HepG2 (cell line): ENCODE results near the gene TBC1D10A. TPM values are rescaled to one million over a fixed set of nuclear protein-coding genes. Genes with fewer than 3 reads are reported as not detected.

Source experiments
- ATAC-seq: fragments of 200-7000 bp; cut with Tn5 transposase; 3 replicates; pipeline ENCODE4 v1.9.1; 2020; ENCODE audit warnings: mild to moderate bottlenecking, moderate library complexity
- BruUV-seq: library from RNA; stranded (reverse); fragments of 400-500 nt; replicated peaks from 2 replicates; lab custom pipeline; 2021; lab: Mats Ljungman, UMichigan
- CTCF ChIA-PET: fragments of 300-600 bp; formaldehyde crosslinking; extraction: SDS; loops from one replicate; lab custom pipeline; 2021; ENCODE audit warnings: low total read pairs, inconsistent platforms, low intra/inter-chr PET ratio; lab: Yijun Ruan, JAX
- POLR2A ChIA-PET: fragments of 350-600 bp; sonication (Branson Sonifier 250); formaldehyde crosslinking; loops from one replicate; lab custom pipeline; 2020; ENCODE audit warnings: antibody characterized with exemption, inconsistent platforms; lab: Yijun Ruan, JAX
- DNase-seq: peaks from one replicate; pipeline ENCODE4 v3.0.0-alpha.2; 2015; ENCODE audit warnings: low spot score
- FAIRE-seq: peaks from 3 replicates; lab custom pipeline; 2011; peaks lifted over from hg19 to GRCh38; lab: Jason Lieb, UNC
- H2AFZ ChIP-seq: one replicate; pipeline ENCODE4 v1.6.1; 2011; ENCODE audit warnings: low read length, inconsistent platforms
- H3K27ac ChIP-seq: fragments of 300-600 bp; 3 replicates; pipeline ENCODE4 v1.8.0; 2011; ENCODE audit warnings: mixed run types, mild to moderate bottlenecking, mixed read lengths, low read length, inconsistent platforms; ENCODE audit not compliant: insufficient read depth; ENCODE audit errors: extremely low read length
- H3K27me3 ChIP-seq, 2 experiments: fragments of 200-600 bp in 1 of 2; 2 replicates in 1 of 2; 3 replicates in 1 of 2; pipeline versions ENCODE4 v1.6.0 to v1.8.0; 2011; ENCODE audit warnings: low read length in 2 of 2, mild to moderate bottlenecking in 2 of 2, moderate library complexity in 2 of 2, inconsistent platforms in 1 of 2; ENCODE audit not compliant: insufficient read depth in 2 of 2, control insufficient read depth in 1 of 2
- H3K36me3 ChIP-seq, 2 experiments: fragments of 200-600 bp in 1 of 2; replicated peaks in 1 of 2; 2 replicates in 1 of 2; 3 replicates in 1 of 2; pipeline versions ENCODE4 v1.5.1 to v1.8.0; 2011; ENCODE audit warnings: low read length in 2 of 2, inconsistent platforms in 1 of 2; ENCODE audit not compliant: insufficient read depth in 2 of 2, control insufficient read depth in 1 of 2
- H3K4me1 ChIP-seq: 2 replicates; pipeline ENCODE4 v1.5.1; 2012; ENCODE audit warnings: low read length, inconsistent platforms; ENCODE audit not compliant: insufficient read depth
- H3K4me2 ChIP-seq: 2 replicates; pipeline ENCODE4 v1.6.0; 2011; ENCODE audit warnings: low read depth, low read length, inconsistent platforms
- H3K4me3 ChIP-seq, 3 experiments: fragments of 200-600 bp in 1 of 3; sonication (generic), shearing (Covaris generic) in 1 of 3; replicated peaks in 1 of 3; 2 replicates each; pipeline ENCODE4 v1.5.1; 2011 to 2016; ENCODE audit warnings: low read length in 3 of 3, inconsistent platforms in 2 of 3, low read depth in 2 of 3, mild to moderate bottlenecking in 2 of 3, control low read depth in 1 of 3, mixed read lengths in 1 of 3; ENCODE audit not compliant: insufficient read depth in 1 of 3
- H3K79me2 ChIP-seq: one replicate; pipeline ENCODE4 v1.6.1; 2011; ENCODE audit warnings: low read length, inconsistent platforms; ENCODE audit not compliant: insufficient read depth
- H3K9ac ChIP-seq: 2 replicates; pipeline ENCODE4 v1.6.0; 2011; ENCODE audit warnings: mild to moderate bottlenecking, low read depth, low read length, inconsistent platforms; ENCODE audit not compliant: insufficient read depth
- H3K9me3 ChIP-seq: 2 replicates; pipeline ENCODE4 v1.5.1; 2012; ENCODE audit warnings: mild to moderate bottlenecking, low read length
- H4K20me1 ChIP-seq: 2 replicates; pipeline ENCODE4 v1.6.0; 2011; ENCODE audit warnings: inconsistent platforms, mild to moderate bottlenecking, low read length, moderate library complexity; ENCODE audit not compliant: insufficient read depth
- CBX2 ChIP-seq, 2 experiments: fragments of 200-600 bp in 1 of 2; sonication (generic); formaldehyde crosslinking in 1 of 2; IDR thresholded peaks; 2 replicates each; pipeline versions ENCODE4 v1.7.0 to v1.8.1; 2018 to 2022; ENCODE audit warnings: low read depth in 2 of 2, low read length in 1 of 2, mild to moderate bottlenecking in 1 of 2, missing genetic modification reagents in 1 of 2
- CREB1 ChIP-seq, 2 experiments: fragments of 450-650 bp in 1 of 2; IDR thresholded peaks; 2 replicates each; pipeline ENCODE4 v1.6.1; 2016 to 2017; ENCODE audit warnings: control low read depth in 1 of 2, mild to moderate bottlenecking in 1 of 2, missing compliant biosample characterization in 1 of 2, missing genetic modification characterization in 1 of 2
- PAWR ChIP-seq: sonication (generic); formaldehyde crosslinking; IDR thresholded peaks from 2 replicates; pipeline ENCODE4 v1.4.0; 2020; ENCODE audit warnings: missing genetic modification reagents, mild to moderate bottlenecking, borderline replicate concordance
- PPARG ChIP-seq: conservative IDR thresholded peaks from 2 replicates; pipeline ENCODE4 v1.6.1; 2016; ENCODE audit warnings: missing biosample characterization, missing genetic modification reagents
- RARA ChIP-seq: IDR thresholded peaks from 2 replicates; pipeline ENCODE4 v1.6.1; 2016; ENCODE audit warnings: missing genetic modification reagents, missing compliant biosample characterization
- REPIN1 ChIP-seq: sonication (generic); formaldehyde crosslinking; IDR thresholded peaks from 2 replicates; pipeline ENCODE4 v1.8.0; 2022; ENCODE audit warnings: missing genetic modification reagents, low read depth, mild to moderate bottlenecking, borderline replicate concordance
- ZNF235 ChIP-seq: sonication (generic); formaldehyde crosslinking; IDR thresholded peaks from 2 replicates; pipeline ENCODE4 v1.8.1; 2023; ENCODE audit warnings: mild to moderate bottlenecking, missing genetic modification reagents, borderline replicate concordance
- whole genome bisulfite sequencing: methylation state at CpG from one replicate; pipeline ENCODE4 v1.1.6; 2017; ENCODE audit warnings: low lambda C conversion rate; 5-methylcytosine and 5-hydroxymethylcytosine counted together
- in situ Hi-C: cut with HindIII; loops from 2 replicates; pipeline ENCODE4 v1.10.0; 2017; ENCODE audit warnings: low pct_unique_long_range_greater_than_20kb; ENCODE audit not compliant: extremely low pct_ligation_motif_present
- intact Hi-C: fragments of 100-400 bp; cut with micrococcal nuclease; formaldehyde crosslinking; loops from one replicate; pipeline ENCODE4 v1.10.0; 2022; ENCODE audit not compliant: unreplicated experiment
- polyA plus RNA-seq, 8 experiments: library from polyadenylated mRNA; depleted of rRNA in 3 of 8; stranded (reverse) in 7 of 8; unstranded in 1 of 8; fragments of >200 nt; fragmentation: Illumina TruSeq in 4 of 8; extraction: Trizol in 4 of 8; gene quantifications; 2 replicates each; pipeline versions ENCODE4 v1.2.1 to v1.2.3, GENCODE V29; 2011 to 2016; ENCODE audit warnings: low read depth in 4 of 8, missing spikeins in 1 of 8, mixed read lengths in 1 of 8; ENCODE audit not compliant: insufficient read depth in 1 of 8
- total RNA-seq, 5 experiments: library from RNA; depleted of rRNA; stranded (reverse); fragments of >200 nt; fragmentation: Illumina TruSeq; extraction: Trizol; gene quantifications; 2 replicates each; pipeline ENCODE4 v1.2.3, GENCODE V29; 2016; ENCODE audit warnings: low read depth in 1 of 5
- TF ChIP-seq, protein P1 (sequence below): fragments of 450-650 bp; IDR thresholded peaks from 2 replicates; pipeline ENCODE4 v1.6.1; 2016
- TF ChIP-seq, protein P2 (sequence below): sonication (generic); formaldehyde crosslinking; IDR thresholded peaks from 2 replicates; pipeline ENCODE4 v1.8.0; 2022; ENCODE audit warnings: mild to moderate bottlenecking, missing genetic modification reagents; ENCODE audit not compliant: insufficient replicate concordance

Gene TBC1D10A
- total and polyA plus RNA-seq, 2 of the 13 experiments (the other 11 are each of a cell fraction or from before 2014, with no cell fraction given): 4.2 to 4.9 TPM

DNA sequence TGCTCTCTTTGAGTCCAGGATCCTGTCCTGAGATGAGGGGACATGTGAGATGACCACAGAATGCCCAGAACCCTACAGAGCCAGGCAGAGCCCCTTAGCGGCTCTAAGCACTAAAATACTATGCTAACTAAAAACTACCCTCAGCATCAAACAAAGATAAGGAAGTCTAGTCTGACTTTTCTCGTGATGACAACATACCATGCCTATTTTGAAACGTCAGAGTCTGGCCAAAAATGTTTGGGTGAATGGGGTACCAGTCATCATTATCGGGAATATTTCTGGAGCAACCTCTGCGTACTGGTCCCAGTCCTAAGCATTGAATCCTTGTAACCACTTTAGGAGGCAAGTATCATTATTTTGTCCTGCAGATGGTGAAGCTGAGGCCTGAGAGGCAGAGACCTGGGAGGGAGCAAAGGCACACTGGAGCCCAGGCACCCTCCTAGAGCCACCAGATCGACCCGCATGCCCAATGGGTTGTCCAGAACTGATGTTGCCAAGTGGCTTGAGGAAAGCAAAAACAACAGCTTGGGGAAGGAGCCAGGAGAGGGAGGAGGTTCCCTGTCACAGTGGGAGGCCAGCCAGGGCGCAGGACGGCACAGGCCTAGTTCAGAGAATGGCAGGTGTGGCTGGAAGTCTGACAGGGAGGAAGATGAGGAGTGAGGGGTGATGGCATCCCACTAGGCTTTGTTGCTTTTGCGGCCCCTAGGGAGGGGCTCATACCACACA, 52.9 kb downstream of the TBC1D10A start:
- CTCF ChIA-PET: no interaction called here
- TF ChIP-seq PPARG (CRISPR knock-in tag) (no peak), REPIN1 (CRISPR knock-in tag) (no peak), CREB1 (IDR thresholded peaks at IDR 0.05) (peak; percentile 36; the same call in 1 of the 2 replicates), CREB1 (CRISPR knock-in tag; IDR thresholded peaks at IDR 0.05) (no peak)
- Histone ChIP-seq H3K4me2 (no peak overlapping the region), H3K9ac (no peak overlapping the region), H3K4me1 (peaks cover 11% of the 10 kb centered on the region; the same call in 1 of the 2 replicates), H3K36me3 (no peaks in the 10 kb centered on the region), H3K9me3 (no peaks in the 10 kb centered on the region), H3K79me2 (no peaks in the 10 kb centered on the region), H3K27ac (no peak overlapping the region), H4K20me1 (no peaks in the 10 kb centered on the region), H3K4me3 (no peak overlapping the region), H3K27me3 (peaks cover 6 to 50% of the 10 kb centered on the region in 2 experiments), H2AFZ (no peak overlapping the region)
- POLR2A ChIA-PET: no interaction called here
- DNase-seq (no peak), FAIRE-seq (no peak), ATAC-seq (no peak)
- intact Hi-C loops (no loop called here), in situ Hi-C loops (no loop called here)
- WGBS: 32% methylated on average over 9 of the region's 10 CpGs
- BruUV-seq: no TSS peak

DNA sequence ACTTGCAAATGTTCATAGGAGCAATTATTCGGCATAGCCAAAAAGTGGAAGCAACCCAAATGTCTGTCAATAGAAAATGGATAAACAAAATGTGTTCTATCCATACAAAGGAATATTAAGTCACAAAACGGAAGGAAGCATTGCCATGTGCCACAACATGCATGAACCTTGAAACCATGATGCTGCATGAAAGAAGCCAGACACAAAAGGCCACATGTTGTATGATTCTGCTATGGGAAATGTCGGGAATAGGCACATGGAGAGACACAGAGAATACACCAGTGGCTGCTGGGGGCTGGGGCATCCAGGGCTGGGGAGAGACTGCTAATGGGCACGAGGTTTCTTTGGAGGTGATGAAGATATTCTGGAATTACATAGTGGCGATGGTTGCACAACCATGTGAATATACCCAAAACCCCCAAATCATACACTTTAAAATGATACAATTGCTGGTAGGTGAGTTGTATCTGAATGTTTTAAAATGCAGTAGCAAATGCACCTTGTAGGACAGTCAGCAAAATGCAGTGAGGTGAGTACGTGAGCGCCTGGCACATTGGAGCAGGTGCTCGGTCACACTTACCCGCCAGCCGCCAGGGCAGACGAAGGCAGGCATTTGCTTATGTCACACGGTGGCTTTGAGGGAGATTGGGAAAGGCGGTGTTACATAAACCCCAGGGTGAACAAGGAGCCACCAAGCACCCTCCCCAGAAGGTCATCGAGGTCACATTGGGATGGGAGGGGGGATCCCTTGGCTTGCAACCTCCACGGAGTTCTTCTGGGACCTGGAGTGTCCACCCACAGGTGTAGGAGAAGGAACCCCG, 53.8 kb downstream of the TBC1D10A start:
- no peak overlapping the region for H2AFZ ChIP-seq
- no peak for ATAC-seq
- no peak overlapping the region for H3K4me2 ChIP-seq
- H3K4me1 ChIP-seq: peaks cover 5% of the 10 kb centered on the region; the same call in 1 of the 2 replicates
- no TSS peak for BruUV-seq
- H3K27ac ChIP-seq: no peak overlapping the region
- ChIA-PET CTCF (no interaction called here), POLR2A (no interaction called here)
- WGBS: 31% methylated on average over 11 of the region's 16 CpGs
- no peak for DNase-seq
- FAIRE-seq: no peak
- H3K27me3 ChIP-seq: peaks cover 6 to 50% of the 10 kb centered on the region in 2 experiments
- H3K9me3 ChIP-seq: no peaks in the 10 kb centered on the region
- no peaks in the 10 kb centered on the region for H4K20me1 ChIP-seq
- in situ Hi-C loops: no loop called here
- peak; percentile 50; the same call in 1 of the 2 replicates for TF ChIP-seq RARA (CRISPR knock-in tag)
- TF ChIP-seq CBX2 (IDR thresholded peaks at IDR 0.05; ENCODE audit: low read depth, low read length): no peak
- TF ChIP-seq CBX2 (CRISPR knock-in tag; IDR thresholded peaks at IDR 0.05; ENCODE audit: low read depth): no peak
- TF ChIP-seq, protein P1, sequence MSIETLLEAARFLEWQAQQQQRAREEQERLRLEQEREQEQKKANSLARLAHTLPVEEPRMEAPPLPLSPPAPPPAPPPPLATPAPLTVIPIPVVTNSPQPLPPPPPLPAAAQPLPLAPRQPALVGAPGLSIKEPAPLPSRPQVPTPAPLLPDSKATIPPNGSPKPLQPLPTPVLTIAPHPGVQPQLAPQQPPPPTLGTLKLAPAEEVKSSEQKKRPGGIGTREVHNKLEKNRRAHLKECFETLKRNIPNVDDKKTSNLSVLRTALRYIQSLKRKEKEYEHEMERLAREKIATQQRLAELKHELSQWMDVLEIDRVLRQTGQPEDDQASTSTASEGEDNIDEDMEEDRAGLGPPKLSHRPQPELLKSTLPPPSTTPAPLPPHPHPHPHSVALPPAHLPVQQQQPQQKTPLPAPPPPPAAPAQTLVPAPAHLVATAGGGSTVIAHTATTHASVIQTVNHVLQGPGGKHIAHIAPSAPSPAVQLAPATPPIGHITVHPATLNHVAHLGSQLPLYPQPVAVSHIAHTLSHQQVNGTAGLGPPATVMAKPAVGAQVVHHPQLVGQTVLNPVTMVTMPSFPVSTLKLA: peak; percentile 90
- no peak for TF ChIP-seq ZNF235
- TF ChIP-seq, protein P2, sequence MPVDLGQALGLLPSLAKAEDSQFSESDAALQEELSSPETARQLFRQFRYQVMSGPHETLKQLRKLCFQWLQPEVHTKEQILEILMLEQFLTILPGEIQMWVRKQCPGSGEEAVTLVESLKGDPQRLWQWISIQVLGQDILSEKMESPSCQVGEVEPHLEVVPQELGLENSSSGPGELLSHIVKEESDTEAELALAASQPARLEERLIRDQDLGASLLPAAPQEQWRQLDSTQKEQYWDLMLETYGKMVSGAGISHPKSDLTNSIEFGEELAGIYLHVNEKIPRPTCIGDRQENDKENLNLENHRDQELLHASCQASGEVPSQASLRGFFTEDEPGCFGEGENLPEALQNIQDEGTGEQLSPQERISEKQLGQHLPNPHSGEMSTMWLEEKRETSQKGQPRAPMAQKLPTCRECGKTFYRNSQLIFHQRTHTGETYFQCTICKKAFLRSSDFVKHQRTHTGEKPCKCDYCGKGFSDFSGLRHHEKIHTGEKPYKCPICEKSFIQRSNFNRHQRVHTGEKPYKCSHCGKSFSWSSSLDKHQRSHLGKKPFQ (CRISPR knock-in tag): no peak
- no peak for TF ChIP-seq PAWR
- TF ChIP-seq, all 625 proteins: peak for 2
- intact Hi-C loops: no loop called here
- H3K4me3 ChIP-seq: no peak overlapping the region
- H3K9ac ChIP-seq: no peak overlapping the region
- H3K79me2 ChIP-seq: no peaks in the 10 kb centered on the region
- no peaks in the 10 kb centered on the region for H3K36me3 ChIP-seq
